Fibroblast of villous mesenchyme (primary cell): ENCODE results near the gene ITIH1. TPM values are rescaled to one million over a fixed set of nuclear protein-coding genes. Genes with fewer than 3 reads are reported as not detected.

ENCODE experiments used
- DNase-seq: peaks from one replicate; pipeline ENCODE4 v3.0.0-alpha.2; 2010; ENCODE audit warnings: low read depth
- H3K4me3 ChIP-seq: 2 replicates; pipeline ENCODE4 v1.5.1; 2011; ENCODE audit warnings: low read depth, mild to moderate bottlenecking, low read length
- total RNA-seq: library from RNA; depleted of rRNA; stranded (reverse); fragments of >200 nt; gene quantifications from 2 replicates; pipeline ENCODE4 v1.2.3, GENCODE V29; 2012
- TF ChIP-seq, protein P1 (sequence below): IDR thresholded peaks from 2 replicates; pipeline ENCODE4 v1.5.1; 2012; ENCODE audit warnings: low read depth, mild to moderate bottlenecking, low read length; ENCODE audit not compliant: insufficient read depth

The ITIH1 gene
- total RNA-seq, 1 donor = not detected

GRCh38 chr3:52830535-52831258 lies 53.3 kb downstream of the ITIH1 start, which contains the start of gene ITIH4:
Gene ITIH4, minus strand, starts transcription at chr3:52830672. Its CDS starts 30 bp downstream, at chr3:52830642.
- DNase-seq = peak; percentile 16
- H3K4me3 ChIP-seq = no peak within 1 kb of the TSS
- TF ChIP-seq, protein P1, sequence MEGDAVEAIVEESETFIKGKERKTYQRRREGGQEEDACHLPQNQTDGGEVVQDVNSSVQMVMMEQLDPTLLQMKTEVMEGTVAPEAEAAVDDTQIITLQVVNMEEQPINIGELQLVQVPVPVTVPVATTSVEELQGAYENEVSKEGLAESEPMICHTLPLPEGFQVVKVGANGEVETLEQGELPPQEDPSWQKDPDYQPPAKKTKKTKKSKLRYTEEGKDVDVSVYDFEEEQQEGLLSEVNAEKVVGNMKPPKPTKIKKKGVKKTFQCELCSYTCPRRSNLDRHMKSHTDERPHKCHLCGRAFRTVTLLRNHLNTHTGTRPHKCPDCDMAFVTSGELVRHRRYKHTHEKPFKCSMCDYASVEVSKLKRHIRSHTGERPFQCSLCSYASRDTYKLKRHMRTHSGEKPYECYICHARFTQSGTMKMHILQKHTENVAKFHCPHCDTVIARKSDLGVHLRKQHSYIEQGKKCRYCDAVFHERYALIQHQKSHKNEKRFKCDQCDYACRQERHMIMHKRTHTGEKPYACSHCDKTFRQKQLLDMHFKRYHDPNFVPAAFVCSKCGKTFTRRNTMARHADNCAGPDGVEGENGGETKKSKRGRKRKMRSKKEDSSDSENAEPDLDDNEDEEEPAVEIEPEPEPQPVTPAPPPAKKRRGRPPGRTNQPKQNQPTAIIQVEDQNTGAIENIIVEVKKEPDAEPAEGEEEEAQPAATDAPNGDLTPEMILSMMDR = no peak

GRCh38 chr3:52831500-52832301 lies 54.3 kb downstream of the ITIH1 start:
- TF ChIP-seq, protein P1 = no peak
- peak; percentile 81 for DNase-seq
- H3K4me3 ChIP-seq = no peak overlapping the region

GRCh38 chr3:52833202-52833601 lies 55.8 kb downstream of the ITIH1 start:
- no peak for DNase-seq
- TF ChIP-seq, protein P1 = no peak
- no peak overlapping the region for H3K4me3 ChIP-seq

GRCh38 chr3:52834871-52835501 lies 57.6 kb downstream of the ITIH1 start, which contains the start of gene MUSTN1:
Gene MUSTN1, minus strand, starts transcription at chr3:52835019. Its CDS starts 71 bp downstream, at chr3:52834948.
- no peak within 1 kb of the TSS for H3K4me3 ChIP-seq
- TF ChIP-seq, protein P1 = no peak
- DNase-seq = peak; percentile 33

- TF ChIP-seq, protein P1 = no peak
- DNase-seq = no peak
Measured at GRCh38 chr3:52835766-52836470, 58.5 kb downstream of the ITIH1 start.

GRCh38 chr3:52836471-52836845 lies 59.1 kb downstream of the ITIH1 start:
- H3K4me3 ChIP-seq = no peak overlapping the region
- no peak for DNase-seq
- TF ChIP-seq, protein P1 = no peak

More at GRCh38 chr3:52835766-52836470, 58.5 kb downstream of the ITIH1 start:
- no peak overlapping the region for H3K4me3 ChIP-seq
